Testis (tissue), 2 donors: ENCODE results near the gene FOXN1.

Source experiments
- CTCF ChIP-seq, 3 experiments: fragments of 450-650 bp in 2 of 3; fragments of 200-600 bp in 1 of 3; sonication (generic) in 1 of 3; IDR thresholded peaks; one replicate each; pipeline ENCODE4 v1.5.1; 2016 to 2019; ENCODE audit warnings: antibody characterized with exemption in 3 of 3, mild to moderate bottlenecking in 2 of 3, moderate library complexity in 1 of 3
- POLR2A ChIP-seq: fragments of 450-650 bp; IDR thresholded peaks from one replicate; pipeline ENCODE4 v1.6.1; 2017; ENCODE audit warnings: antibody characterized with exemption, mild to moderate bottlenecking, moderate library complexity

DNA sequence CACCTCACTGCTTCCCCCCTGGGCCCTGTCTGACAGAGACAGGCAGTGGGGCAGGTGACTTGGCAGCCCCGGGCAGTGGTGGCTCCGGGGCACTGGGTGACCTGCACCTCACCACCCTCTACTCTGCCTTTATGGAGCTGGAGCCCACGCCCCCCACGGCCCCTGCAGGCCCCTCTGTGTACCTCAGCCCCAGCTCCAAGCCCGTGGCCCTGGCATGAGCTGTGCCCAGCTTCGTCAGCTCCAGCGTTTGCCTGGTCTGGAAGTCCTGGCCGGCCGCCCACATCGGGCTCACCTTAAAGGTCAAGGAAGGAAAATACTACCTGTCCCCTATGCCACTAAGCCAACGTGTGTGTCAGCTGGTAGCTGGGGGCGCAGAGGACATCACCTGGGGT is 31.1 kb downstream of the FOXN1 start:
- no peak for TF ChIP-seq CTCF (IDR thresholded peaks at IDR 0.05)
- TF ChIP-seq POLR2A = no peak
